OCI-LY7 (cell line): Measurements from ENCODE around the gene BEX2. TPM values are rescaled to one million over a fixed set of nuclear protein-coding genes. Genes with fewer than 3 reads are reported as not detected.
A peak's percentile ranks its signal among the peaks of the same experiment; 100 is the strongest.
"Not testable (repeated sequence)": the region's sequence is repeated elsewhere in the genome, so short reads cannot be mapped to it uniquely, and the experiment has no call there.

Experiments
- BruUV-seq: library from RNA; stranded (reverse); fragments of 400-500 nt; replicated peaks from 2 replicates; lab custom pipeline; 2021; lab: Mats Ljungman, UMichigan
- CTCF ChIA-PET: fragments of 300-600 bp; sonication (Branson Sonifier 250); formaldehyde crosslinking; loops from one replicate; lab custom pipeline; 2022; ENCODE audit warnings: antibody characterized with exemption; ENCODE audit not compliant: unreplicated experiment; lab: Charles Lee
- POLR2A ChIA-PET: fragments of 300-600 bp; sonication (Branson Sonifier 250); formaldehyde crosslinking; loops from one replicate; lab custom pipeline; 2022; ENCODE audit warnings: antibody characterized with exemption; lab: Charles Lee
- DNase-seq: peaks from one replicate; pipeline ENCODE4 v3.0.0-alpha.2; 2015; ENCODE audit warnings: low spot score
- H2AFZ ChIP-seq: fragments of 200-600 bp; sonication (generic), shearing (Covaris generic); 2 replicates; pipeline ENCODE4 v1.6.1; 2014; ENCODE audit warnings: mild to moderate bottlenecking, antibody characterized with exemption, low read length, moderate library complexity
- H3K27ac ChIP-seq: fragments of 200-600 bp; sonication (generic); 2 replicates; pipeline ENCODE4 v1.5.1; 2014; ENCODE audit warnings: mixed run types, low read depth, mild to moderate bottlenecking, moderate library complexity, low read length, inconsistent platforms; ENCODE audit not compliant: poor library complexity, severe bottlenecking
- H3K36me3 ChIP-seq: fragments of 200-600 bp; sonication (generic); 2 replicates; pipeline ENCODE4 v1.6.1; 2014; ENCODE audit warnings: mild to moderate bottlenecking, antibody characterized with exemption, low read length, moderate library complexity, mixed read lengths; ENCODE audit not compliant: insufficient read depth
- H3K4me1 ChIP-seq: fragments of 200-600 bp; sonication (generic); 2 replicates; pipeline ENCODE4 v1.5.1; 2014; ENCODE audit warnings: mild to moderate bottlenecking, low read length; ENCODE audit not compliant: insufficient read depth, poor library complexity, severe bottlenecking
- H3K4me2 ChIP-seq: fragments of 200-600 bp; sonication (generic); 2 replicates; pipeline ENCODE4 v1.6.1; 2014; ENCODE audit warnings: mild to moderate bottlenecking, low read length
- H3K4me3 ChIP-seq: fragments of 200-600 bp; sonication (generic); 2 replicates; pipeline ENCODE4 v1.5.1; 2014; ENCODE audit warnings: mild to moderate bottlenecking, low read depth, low read length; ENCODE audit not compliant: poor library complexity, severe bottlenecking
- H3K79me2 ChIP-seq: fragments of 200-600 bp; sonication (generic); 2 replicates; pipeline ENCODE4 v1.6.1; 2016; ENCODE audit warnings: low read depth, mild to moderate bottlenecking, low read length, moderate library complexity, mixed read lengths; ENCODE audit not compliant: insufficient read depth
- H3K9me2 ChIP-seq: fragments of 200-600 bp; sonication (generic); 2 replicates; pipeline ENCODE4 v1.6.1; 2016; ENCODE audit warnings: mild to moderate bottlenecking, low read length, mixed read lengths; ENCODE audit not compliant: insufficient read depth
- H3K9me3 ChIP-seq: fragments of 200-600 bp; sonication (generic); 2 replicates; pipeline ENCODE4 v1.6.1; 2014; ENCODE audit warnings: mild to moderate bottlenecking, mixed run types, low read length, mixed read lengths
- H4K20me1 ChIP-seq: fragments of 200-600 bp; sonication (generic); 2 replicates; pipeline ENCODE4 v1.6.1; 2014; ENCODE audit warnings: mild to moderate bottlenecking, antibody characterized with exemption, low read length, moderate library complexity, mixed read lengths; ENCODE audit not compliant: insufficient read depth
- EZH2phosphoT487 ChIP-seq: fragments of 200-600 bp; sonication (generic); IDR thresholded peaks from 2 replicates; pipeline ENCODE4 v1.6.1; 2018; ENCODE audit warnings: low read depth, borderline replicate concordance, mild to moderate bottlenecking, mixed run types, antibody characterized with exemption, low read length, moderate library complexity, mixed read lengths
- intact Hi-C: fragments of 100-400 bp; cut with micrococcal nuclease; formaldehyde crosslinking; loops from one replicate; pipeline ENCODE4 v1.10.0; 2022; ENCODE audit not compliant: unreplicated experiment
- total RNA-seq, 2 experiments: library from RNA; depleted of rRNA in 1 of 2; stranded (reverse); fragments of >200 nt in 1 of 2; shearing (Covaris generic) in 1 of 2; gene quantifications; 2 replicates each; pipeline ENCODE4 v1.2.3, GENCODE V29; 2014 to 2022
- TF ChIP-seq, protein P1 (sequence below): fragments of 200-600 bp; sonication (generic); conservative IDR thresholded peaks from 2 replicates; pipeline ENCODE4 v1.5.1; 2014; ENCODE audit warnings: mild to moderate bottlenecking, antibody characterized with exemption, low read length, moderate library complexity, mixed read lengths

BEX2 gene
- total RNA-seq, 2 experiments from 2014 or later, result 4.9 to 5.7 TPM

- Histone ChIP-seq H3K79me2 (no peaks in the 10 kb centered on the region), H3K9me3 (no peaks in the 10 kb centered on the region), H3K36me3 (no peaks in the 10 kb centered on the region), H3K4me3 (peak overlapping the region; percentile 70), H2AFZ (peak overlapping the region; percentile 86), H3K4me1 (peaks cover 3% of the 10 kb centered on the region), H4K20me1 (no peaks in the 10 kb centered on the region), H3K9me2 (no peaks in the 10 kb centered on the region), H3K4me2 (peak overlapping the region; percentile 72), H3K27ac (no peak overlapping the region)
- intact Hi-C loops, result no loop called here
- no peak for DNase-seq
- ChIA-PET CTCF (no interaction called here), POLR2A (no interaction called here)
- no peak for TF ChIP-seq EZH2phosphoT487
- TF ChIP-seq, protein P1, sequence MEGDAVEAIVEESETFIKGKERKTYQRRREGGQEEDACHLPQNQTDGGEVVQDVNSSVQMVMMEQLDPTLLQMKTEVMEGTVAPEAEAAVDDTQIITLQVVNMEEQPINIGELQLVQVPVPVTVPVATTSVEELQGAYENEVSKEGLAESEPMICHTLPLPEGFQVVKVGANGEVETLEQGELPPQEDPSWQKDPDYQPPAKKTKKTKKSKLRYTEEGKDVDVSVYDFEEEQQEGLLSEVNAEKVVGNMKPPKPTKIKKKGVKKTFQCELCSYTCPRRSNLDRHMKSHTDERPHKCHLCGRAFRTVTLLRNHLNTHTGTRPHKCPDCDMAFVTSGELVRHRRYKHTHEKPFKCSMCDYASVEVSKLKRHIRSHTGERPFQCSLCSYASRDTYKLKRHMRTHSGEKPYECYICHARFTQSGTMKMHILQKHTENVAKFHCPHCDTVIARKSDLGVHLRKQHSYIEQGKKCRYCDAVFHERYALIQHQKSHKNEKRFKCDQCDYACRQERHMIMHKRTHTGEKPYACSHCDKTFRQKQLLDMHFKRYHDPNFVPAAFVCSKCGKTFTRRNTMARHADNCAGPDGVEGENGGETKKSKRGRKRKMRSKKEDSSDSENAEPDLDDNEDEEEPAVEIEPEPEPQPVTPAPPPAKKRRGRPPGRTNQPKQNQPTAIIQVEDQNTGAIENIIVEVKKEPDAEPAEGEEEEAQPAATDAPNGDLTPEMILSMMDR, result no peak
- no TSS peak for BruUV-seq
Observed at GRCh38 chrX:103311399-103311780, 600 bp upstream of the BEX2 start.

- ChIA-PET CTCF (no interaction called here), POLR2A (no interaction called here)
- intact Hi-C loops, result no loop called here
- Histone ChIP-seq H3K79me2 (no peaks in the 10 kb centered on the region), H4K20me1 (no peaks in the 10 kb centered on the region), H2AFZ (peak overlapping the region; percentile 86), H3K4me1 (peaks cover 3% of the 10 kb centered on the region), H3K9me2 (no peaks in the 10 kb centered on the region), H3K4me3 (peak overlapping the region; percentile 70), H3K27ac (no peak overlapping the region), H3K36me3 (no peaks in the 10 kb centered on the region), H3K4me2 (peak overlapping the region; percentile 72), H3K9me3 (no peaks in the 10 kb centered on the region)
- DNase-seq, result no peak
- no TSS peak for BruUV-seq
- TF ChIP-seq, protein P1, result no peak
- TF ChIP-seq EZH2phosphoT487, result no peak
Observed at GRCh38 chrX:103309860-103310554, 783 bp downstream of the BEX2 start.

DNA sequence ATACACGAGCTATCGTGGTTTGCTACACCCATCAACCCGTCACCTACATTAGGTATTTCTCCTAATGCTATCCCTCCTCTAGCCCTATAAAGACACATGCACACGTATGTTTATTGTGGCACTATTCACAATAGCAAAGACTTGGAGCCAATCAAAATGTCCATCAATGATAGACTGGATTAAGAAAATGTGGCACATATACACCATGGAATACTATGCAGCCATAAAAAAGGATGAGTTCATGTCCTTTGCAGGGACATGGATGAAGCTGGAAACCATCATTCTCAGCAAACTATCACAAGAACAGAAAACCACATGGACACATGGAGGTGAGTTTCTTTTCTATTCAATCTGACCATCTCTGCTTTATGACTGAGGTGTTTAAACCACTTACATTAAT lies 5.1 kb downstream of the BEX2 start:
- CTCF ChIA-PET, H3K9me3 ChIP-seq, H3K9me2 ChIP-seq, H3K4me2 ChIP-seq, H4K20me1 ChIP-seq, H3K4me1 ChIP-seq, H3K36me3 ChIP-seq, BruUV-seq, H3K79me2 ChIP-seq, H3K27ac ChIP-seq, POLR2A ChIA-PET, intact Hi-C loops, H2AFZ ChIP-seq, H3K4me3 ChIP-seq, DNase-seq: not testable (repeated sequence)
